ENCODE results near the gene SETBP1.

GRCh38 chr18:44936485-44936884, 255.8 kb downstream of the SETBP1 start:
- TF ChIP-seq CTCF (IDR thresholded peaks at IDR 0.05) (no peak), EP300 (IDR thresholded peaks at IDR 0.05) (no peak), POLR2AphosphoS5 (IDR thresholded peaks at IDR 0.05) (no peak)

Measured in stomach (tissue), 4 donors.